Muscle of arm (tissue), 12 donors: Measurements from ENCODE around the gene SCRN2. TPM values are rescaled to one million over a fixed set of nuclear protein-coding genes. Genes with fewer than 3 reads are reported as not detected.

Experiments used
- DNase-seq: peaks from one replicate; pipeline ENCODE4 v3.0.0-alpha.2; 2013
- polyA plus RNA-seq, 12 donors: library from polyadenylated mRNA; unstranded; fragments of 120-200 nt; gene quantifications; one replicate each; pipeline ENCODE4 v1.2.1, GENCODE V29; 2013; ENCODE audit not compliant: insufficient read length in 12 of 12

The SCRN2 gene
- polyA plus RNA-seq, 12 donors = 15.6 to 45.1 (median 23.2) TPM; not detected in 1

- DNase-seq = no peak
Measured at GRCh38 chr17:47822785-47823184, 18.3 kb downstream of the SCRN2 start.

DNA sequence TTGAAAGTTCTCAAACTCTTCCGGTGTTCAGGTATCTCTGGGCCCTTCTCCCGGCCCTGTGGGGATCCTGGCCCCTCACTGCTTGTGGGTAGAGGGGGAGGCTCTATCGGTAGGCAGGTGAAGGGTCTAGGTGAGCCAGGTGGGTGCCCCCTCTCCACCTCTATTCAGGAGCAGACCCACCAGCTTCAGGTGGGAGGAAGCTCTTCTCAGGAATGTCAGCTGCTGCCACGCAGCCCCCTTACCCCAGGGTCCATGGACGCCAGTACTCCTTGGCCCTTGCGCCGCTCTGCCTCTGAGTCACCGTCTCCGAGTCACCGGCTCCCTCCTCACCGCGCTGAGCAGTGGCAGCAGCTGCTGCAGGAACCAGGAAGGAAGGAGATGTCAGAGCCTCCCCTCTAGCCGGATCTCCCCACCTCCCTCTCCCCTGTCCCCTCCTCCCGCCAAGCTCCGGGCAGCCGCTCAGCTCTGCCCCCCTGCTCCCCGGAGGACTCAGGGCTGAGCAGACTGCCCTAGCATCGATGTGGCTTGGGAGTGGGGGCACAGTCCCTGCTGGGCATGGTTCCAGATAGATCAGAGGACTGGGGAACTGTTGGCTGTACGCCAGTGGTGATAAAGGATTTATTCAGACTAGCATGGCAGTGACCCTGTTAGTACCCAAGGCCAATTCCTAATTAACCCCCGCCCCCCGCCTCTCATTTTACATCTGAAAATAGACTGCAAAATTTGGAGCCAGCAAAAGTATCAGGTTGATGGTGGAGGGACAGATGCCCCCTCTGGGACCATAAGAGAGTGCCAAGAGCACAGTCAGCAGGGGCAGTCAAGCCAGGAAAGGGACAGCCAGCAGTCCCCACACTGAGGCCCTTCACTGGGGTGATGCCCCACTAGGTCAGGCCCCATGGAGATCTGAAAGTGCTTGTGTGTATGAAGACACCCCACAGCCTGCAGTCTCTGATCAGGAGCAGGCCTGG lies 19.4 kb downstream of the SCRN2 start, which contains the start of gene OSBPL7:
TSS of gene OSBPL7 (minus strand) at position 371 of the 968 bp plus-strand sequence. CDS start 1,516 bp downstream, outside the sequence.
- DNase-seq = peak; percentile 78

DNA sequence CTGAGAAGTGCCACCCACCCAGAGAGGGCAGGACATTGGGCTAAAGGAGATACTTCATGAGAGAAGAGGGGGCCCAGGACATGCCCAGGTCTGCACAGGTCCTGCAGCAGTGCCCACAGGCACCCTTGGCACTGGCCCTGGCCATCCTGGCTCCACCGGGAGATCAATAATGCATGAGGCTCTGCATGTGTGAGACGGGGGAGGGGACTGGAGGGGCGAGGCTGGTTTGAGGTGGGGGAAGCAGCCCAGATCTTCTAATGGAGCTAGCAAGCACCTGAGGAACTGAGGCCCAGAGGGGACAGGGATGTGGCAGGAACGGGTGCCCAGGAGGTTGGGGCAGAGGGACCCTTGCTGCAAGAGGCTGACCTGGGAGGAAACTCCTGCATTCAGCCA lies 20.0 kb downstream of the SCRN2 start:
- DNase-seq = no peak

- DNase-seq = no peak
Measured at GRCh38 chr17:47820033-47820789, 20.9 kb downstream of the SCRN2 start.

DNA sequence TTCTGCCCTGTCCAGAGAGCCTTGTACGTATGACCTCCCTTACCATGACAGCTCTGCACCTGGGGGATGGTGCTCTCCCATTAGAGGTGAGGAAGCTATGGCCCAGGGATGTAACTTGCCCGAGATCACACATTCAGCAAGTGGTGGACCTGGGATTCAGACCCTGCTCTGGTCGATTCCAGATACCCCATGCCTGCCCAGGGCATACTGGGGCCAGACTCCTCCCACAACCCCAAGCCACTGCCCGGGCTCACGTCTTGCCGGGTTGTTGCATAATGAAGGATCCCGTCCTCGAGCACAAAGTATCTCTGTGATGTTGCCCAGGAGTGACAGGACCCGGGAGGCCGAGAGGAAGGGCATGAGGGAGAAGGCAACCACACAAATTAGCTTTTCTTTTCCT lies 21.6 kb downstream of the SCRN2 start:
- no peak for DNase-seq

- no peak for DNase-seq
Measured at GRCh38 chr17:47818002-47818695, 22.9 kb downstream of the SCRN2 start.

GRCh38 chr17:47816947-47817346 lies 24.1 kb downstream of the SCRN2 start:
- no peak for DNase-seq

DNA sequence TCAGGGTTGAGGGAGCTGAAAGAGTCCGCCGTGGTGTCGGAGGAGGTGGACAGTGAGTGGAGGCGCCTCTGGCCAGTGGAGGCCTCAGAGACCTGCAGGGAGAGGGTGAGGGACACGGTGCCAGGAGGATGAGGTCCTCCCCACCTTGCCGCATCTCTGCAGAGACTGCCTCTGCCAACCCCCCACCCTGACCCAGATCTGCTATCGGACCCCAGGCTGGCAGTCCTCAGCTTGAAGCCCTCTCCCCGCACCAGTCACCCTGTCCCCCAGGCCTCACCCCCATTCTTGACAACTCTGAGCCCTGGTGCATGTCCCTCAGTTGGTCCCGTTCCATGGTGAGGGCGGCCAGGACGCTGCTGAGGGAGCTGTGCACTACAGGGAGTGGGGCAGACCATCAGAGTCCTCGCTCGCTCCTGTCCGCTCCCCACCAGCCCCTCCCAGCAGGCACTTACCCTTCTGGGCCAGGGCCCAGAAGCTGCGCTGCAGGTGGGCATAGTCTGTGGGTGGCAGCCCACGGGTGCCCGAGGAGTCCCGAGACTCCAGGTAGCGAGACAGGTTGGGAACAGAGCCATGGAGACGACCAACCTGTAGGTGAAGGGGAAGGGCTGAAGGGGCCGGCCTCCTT lies 24.9 kb downstream of the SCRN2 start:
- DNase-seq = no peak

GRCh38 chr17:47815106-47815918 lies 25.8 kb downstream of the SCRN2 start:
- DNase-seq = no peak

GRCh38 chr17:47813512-47814031 lies 27.5 kb downstream of the SCRN2 start:
- no peak for DNase-seq

DNA sequence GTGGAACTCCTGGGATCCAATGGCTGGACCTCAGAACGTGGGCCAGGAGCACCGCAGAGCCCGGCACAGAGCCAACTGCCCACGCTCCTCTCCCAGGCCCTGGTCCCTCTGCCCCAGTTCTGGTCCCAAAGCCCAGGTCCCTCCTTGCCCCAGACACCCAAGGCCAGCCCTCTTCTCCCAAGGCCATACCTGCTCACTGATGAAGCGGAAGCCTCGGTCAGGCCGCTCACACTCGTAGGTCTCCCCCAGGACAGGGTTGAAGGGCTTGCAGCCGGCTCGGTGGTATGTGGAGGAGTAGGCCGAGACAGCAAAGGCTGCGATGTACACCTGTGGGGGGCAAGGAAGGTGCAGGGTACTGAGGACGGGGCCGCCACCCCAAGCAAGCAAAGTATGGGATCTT lies 28.0 kb downstream of the SCRN2 start:
- no peak for DNase-seq

DNA sequence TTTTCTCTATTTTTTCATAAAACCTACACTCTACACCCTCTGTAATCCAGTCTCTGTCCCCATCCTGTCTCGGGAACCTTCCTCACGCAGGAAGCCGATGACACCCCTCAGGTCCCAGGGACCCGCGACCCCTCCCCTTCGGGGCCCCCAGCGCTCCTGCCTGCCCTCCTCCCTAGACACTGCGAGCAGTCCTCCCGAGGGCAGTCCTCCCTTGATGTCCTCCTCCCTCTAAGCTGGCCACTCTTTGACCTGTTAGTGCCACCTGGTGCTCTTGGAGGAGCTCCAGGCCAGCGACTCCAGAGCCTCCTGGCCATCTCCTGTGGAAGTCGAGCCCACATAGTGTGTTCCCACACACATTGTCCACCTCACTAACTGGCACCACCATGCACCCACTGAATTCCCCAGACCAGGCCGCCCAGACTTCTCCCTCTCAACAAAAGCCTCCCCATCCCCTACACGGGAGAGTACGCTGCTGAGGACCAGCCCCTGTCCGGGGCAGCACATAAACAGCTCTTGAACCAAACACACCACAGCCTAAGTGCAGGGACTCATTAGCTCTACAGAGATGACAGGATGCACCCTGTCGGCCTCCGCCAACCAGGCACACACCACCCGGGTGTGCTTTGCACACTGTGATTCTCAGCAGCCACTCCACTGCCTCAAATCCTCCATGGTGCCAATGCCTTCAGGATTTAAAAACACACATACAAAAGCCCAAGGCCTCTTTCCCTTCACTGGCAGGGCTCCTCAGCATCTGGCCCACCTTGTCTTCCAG lies 28.7 kb downstream of the SCRN2 start:
- DNase-seq = no peak

- DNase-seq = no peak
Measured at GRCh38 chr17:47811709-47812108, 29.4 kb downstream of the SCRN2 start.

- no peak for DNase-seq
Measured at GRCh38 chr17:47810901-47811635, 30.0 kb downstream of the SCRN2 start.

GRCh38 chr17:47810200-47810821 lies 30.8 kb downstream of the SCRN2 start:
- DNase-seq = no peak

GRCh38 chr17:47808830-47809480 lies 32.1 kb downstream of the SCRN2 start:
- no peak for DNase-seq

DNA sequence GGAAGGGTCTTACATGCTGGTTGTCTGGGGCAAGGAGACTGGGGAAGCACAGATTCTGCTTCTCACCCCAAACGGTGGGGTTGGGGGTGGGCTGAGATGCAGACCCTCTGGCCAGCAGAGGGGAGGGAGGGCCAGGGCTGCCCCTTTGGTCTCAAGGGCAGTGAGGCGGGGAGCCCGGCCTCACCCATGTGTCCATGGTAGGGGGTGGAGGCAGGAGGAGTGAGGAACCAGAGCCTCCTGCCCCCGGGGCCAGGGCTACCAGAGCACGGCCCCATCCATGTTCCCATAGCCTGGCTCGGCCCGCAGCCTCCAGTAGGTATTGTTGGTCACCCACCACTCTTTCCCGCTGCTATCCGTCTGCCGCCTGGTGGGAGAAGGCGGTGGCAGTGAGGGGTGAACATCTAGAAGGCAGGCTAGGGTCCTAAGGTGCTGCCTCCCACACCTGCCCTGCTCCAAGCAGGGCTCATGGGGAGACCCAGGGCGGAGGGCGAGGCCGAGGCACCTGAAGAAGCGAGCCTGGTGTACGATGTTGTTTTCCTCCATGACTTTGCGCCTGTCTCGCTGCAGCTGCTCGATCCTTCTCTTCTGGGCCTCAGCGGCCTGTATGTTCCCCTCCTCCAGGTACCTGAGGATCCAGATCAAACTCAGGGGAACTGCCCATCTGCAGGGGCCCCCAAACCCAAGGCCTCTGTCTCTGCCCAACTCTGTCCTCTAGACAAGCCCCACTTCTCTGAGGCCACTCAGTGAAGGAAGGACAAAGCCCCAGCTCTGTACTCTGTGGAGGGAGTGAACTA lies 32.8 kb downstream of the SCRN2 start:
- DNase-seq = no peak
